AG04449 (cell line): ENCODE results near the gene CHTF18.
"Not testable (repeated sequence)": the region's sequence is repeated elsewhere in the genome, so short reads cannot be mapped to it uniquely, and the experiment has no call there.

Experiments
- CTCF ChIA-PET: fragments of 350-600 bp; formaldehyde crosslinking; extraction: SDS; loops from one replicate; lab custom pipeline; 2021; ENCODE audit warnings: antibody characterized with exemption; lab: Yijun Ruan, JAX
- POLR2A ChIA-PET: fragments of 400-600, 350-600 bp; formaldehyde crosslinking; extraction: SDS; loops from one replicate; lab custom pipeline; 2020; ENCODE audit warnings: antibody characterized with exemption, inconsistent platforms; lab: Yijun Ruan, JAX
- DNase-seq: peaks from one replicate; pipeline ENCODE4 v3.0.0-alpha.2; 2010; ENCODE audit warnings: low read depth, low spot score
- H3K4me3 ChIP-seq: 2 replicates; pipeline ENCODE4 v1.5.1; 2011; ENCODE audit warnings: low read depth, mild to moderate bottlenecking, control low read depth, low read length
- TF ChIP-seq, protein P1 (sequence below): IDR thresholded peaks from one replicate; pipeline ENCODE4 v1.5.1; 2011; ENCODE audit warnings: mild to moderate bottlenecking, moderate library complexity, low read length, control low read depth, inconsistent platforms; ENCODE audit not compliant: insufficient read depth; ENCODE audit errors: missing control alignments

CHTF18 gene

GRCh38 chr16:788399-789126, at the start of gene CHTF18:
TSS of gene CHTF18 (plus strand) at chr16:788620. CDS start at chr16:788685, 65 bp downstream.
- H3K4me3 ChIP-seq = peak within 1 kb of the TSS; percentile 88
- ChIA-PET POLR2A (interaction anchor here (0.7 to 1.3 kb wide), 2 partner anchors 60 to 69 kb away, joined by 3 read pairs; no protein-coding TSS in a partner anchor), CTCF (interaction anchor here (0.9 to 7.7 kb wide), 4 partner anchors 76 to 269 kb away, joined by 3 to 210 read pairs (median 4); partner anchors contain the start of gene METRN)
- peak; percentile 4 for DNase-seq
- TF ChIP-seq, protein P1, sequence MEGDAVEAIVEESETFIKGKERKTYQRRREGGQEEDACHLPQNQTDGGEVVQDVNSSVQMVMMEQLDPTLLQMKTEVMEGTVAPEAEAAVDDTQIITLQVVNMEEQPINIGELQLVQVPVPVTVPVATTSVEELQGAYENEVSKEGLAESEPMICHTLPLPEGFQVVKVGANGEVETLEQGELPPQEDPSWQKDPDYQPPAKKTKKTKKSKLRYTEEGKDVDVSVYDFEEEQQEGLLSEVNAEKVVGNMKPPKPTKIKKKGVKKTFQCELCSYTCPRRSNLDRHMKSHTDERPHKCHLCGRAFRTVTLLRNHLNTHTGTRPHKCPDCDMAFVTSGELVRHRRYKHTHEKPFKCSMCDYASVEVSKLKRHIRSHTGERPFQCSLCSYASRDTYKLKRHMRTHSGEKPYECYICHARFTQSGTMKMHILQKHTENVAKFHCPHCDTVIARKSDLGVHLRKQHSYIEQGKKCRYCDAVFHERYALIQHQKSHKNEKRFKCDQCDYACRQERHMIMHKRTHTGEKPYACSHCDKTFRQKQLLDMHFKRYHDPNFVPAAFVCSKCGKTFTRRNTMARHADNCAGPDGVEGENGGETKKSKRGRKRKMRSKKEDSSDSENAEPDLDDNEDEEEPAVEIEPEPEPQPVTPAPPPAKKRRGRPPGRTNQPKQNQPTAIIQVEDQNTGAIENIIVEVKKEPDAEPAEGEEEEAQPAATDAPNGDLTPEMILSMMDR = no peak

GRCh38 chr16:739560-740458, 48.6 kb upstream of the CHTF18 start:
- DNase-seq = no peak
- ChIA-PET CTCF (interaction anchor here (0.9 to 5.9 kb wide), 13 partner anchors 9 to 64 kb away, joined by 3 to 48 read pairs (median 7); partner anchors contain the start of genes CCDC78 and HAGHL), POLR2A (interaction anchor here (0.7 kb wide), 1 partner anchor 9 kb away, joined by 3 read pairs; no protein-coding TSS in a partner anchor)
- TF ChIP-seq, protein P1 = no peak
- H3K4me3 ChIP-seq = peak overlapping the region; percentile 73

GRCh38 chr16:740459-740763, 48.0 kb upstream of the CHTF18 start:
- no peak for DNase-seq
- ChIA-PET CTCF (interaction anchor here (0.9 to 5.9 kb wide), 16 partner anchors 9 to 64 kb away, joined by 3 to 48 read pairs (median 7); partner anchors contain the start of genes CCDC78, HAGHL and WDR24), POLR2A (interaction anchor here (0.7 kb wide), 1 partner anchor 9 kb away, joined by 3 read pairs; no protein-coding TSS in a partner anchor)
- TF ChIP-seq, protein P1 = no peak
- peak overlapping the region; percentile 73 for H3K4me3 ChIP-seq

DNA sequence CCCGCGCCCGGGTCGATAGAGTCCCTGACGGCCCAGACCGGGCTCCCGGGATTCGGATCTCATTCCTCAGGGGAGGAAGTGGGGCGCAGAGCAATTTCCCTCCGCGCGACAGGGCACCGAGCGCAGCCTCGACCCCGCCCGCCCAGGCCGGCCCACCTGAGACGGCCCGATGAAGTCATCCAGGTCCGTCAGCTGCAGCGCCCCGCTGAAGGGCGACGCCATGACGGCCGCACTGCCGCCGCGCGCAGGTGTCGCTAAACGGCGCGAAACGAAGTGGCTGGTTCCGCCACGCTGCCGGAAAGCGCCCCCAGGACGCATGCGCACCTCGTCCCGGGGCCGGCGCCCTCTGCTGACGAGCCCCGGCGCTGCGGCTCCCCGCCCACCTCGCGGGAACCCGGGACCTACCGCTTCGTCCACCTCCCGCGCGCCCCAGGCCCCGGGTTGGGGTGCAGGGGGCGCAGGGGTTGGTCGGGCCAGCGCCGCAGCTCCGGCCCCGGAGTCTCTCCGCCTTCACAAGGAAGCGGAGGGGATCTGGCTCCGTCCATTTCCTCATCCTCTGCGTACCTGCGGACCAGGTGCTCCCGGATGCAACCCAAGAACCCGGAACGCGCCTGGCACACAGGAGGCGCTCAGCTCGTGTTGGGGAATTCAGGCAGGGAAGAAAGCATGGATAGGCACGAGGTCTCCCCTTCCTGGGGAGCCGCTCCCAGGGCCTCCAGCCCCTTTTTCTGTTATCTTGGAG, 47.5 kb upstream of the CHTF18 start, which contains the start of gene CIAO3:
Gene CIAO3, minus strand, starts transcription at position 234 of the 742 bp plus-strand sequence. Its CDS starts 12 bp downstream, at position 222.
- TF ChIP-seq, protein P1 = peak; percentile 91
- peak within 1 kb of the TSS; percentile 73 for H3K4me3 ChIP-seq
- POLR2A ChIA-PET = interaction anchor here (0.7 kb wide), 1 partner anchor 8 kb away, joined by 3 read pairs; no protein-coding TSS in a partner anchor
- DNase-seq = peak; percentile 26
- CTCF ChIA-PET = interaction anchor here (0.8 to 5.9 kb wide), 18 partner anchors 9 to 63 kb away, joined by 3 to 48 read pairs (median 6); partner anchors contain the start of genes CCDC78, HAGHL and WDR24

DNA sequence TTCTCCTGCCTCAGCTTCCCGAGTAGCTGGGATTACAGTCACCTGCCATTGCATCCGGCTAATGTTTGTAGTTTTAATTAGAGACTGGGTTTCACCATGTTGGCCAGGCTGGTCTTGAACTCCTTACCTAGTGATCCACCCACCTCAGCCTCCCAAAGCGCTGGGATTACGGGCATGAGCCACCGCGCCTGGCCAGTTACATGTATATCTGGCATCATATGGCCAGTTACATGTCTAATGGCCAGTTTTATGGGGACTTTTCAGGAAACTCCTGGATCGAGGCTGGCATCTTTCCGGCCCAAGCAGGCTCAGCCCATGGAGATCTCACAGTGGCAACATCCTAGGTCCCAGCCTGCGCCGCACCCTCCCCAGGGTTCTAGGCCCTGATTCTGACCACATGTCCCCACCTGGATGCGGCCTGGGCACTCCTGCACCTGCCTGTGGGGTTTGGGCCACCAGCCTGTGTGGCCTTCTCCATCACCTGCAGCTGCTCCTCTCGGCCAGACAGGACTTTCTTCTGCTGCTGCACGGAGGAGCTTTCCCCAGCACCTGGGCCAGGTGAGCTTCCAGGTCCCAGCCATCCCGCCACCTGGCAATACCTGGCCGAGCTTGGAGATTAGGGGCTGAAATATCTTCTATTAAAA, 46.3 kb upstream of the CHTF18 start:
- no peak for DNase-seq
- CTCF ChIA-PET = interaction anchor here (0.9 to 5.9 kb wide), 11 partner anchors 8 to 320 kb away, joined by 3 to 48 read pairs (median 7); partner anchors contain the start of genes CCDC78 and HAGHL
- POLR2A ChIA-PET = no interaction called here
- H3K4me3 ChIP-seq = no peak overlapping the region
- TF ChIP-seq, protein P1 = no peak

DNA sequence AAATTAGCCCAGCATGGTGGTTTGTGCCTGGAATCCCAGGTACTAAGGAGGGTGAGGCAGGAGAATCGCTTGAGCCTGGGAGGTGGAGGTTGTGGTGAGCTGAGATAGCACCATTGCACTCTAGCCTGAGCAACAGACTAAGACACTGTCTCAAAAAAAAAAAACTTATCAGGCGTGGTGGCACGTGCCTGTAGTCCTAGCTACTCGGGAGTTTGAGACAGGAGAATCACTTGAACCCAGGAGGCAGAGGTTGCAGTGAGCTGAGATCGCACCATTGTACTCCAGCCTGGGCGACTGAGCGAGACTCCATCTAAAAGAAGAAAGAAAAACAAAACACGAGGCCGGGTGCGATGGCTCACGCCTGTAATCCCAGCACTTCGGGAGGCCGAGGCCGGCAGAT, 45.5 kb upstream of the CHTF18 start:
- POLR2A ChIA-PET, H3K4me3 ChIP-seq, DNase-seq: not testable (repeated sequence)
- CTCF ChIA-PET = interaction anchor here (1.2 to 5.9 kb wide), 7 partner anchors 9 to 319 kb away, joined by 3 to 48 read pairs (median 5); no protein-coding TSS in a partner anchor
